ENCODE results near the gene FCRL4. TPM values are rescaled to one million over a fixed set of nuclear protein-coding genes. Genes with fewer than 3 reads are reported as not detected.

FCRL4 gene
- total RNA-seq, 1 experiment from 2014 or later = not detected

GRCh38 chr1:157577420-157577819 lies 20.5 kb downstream of the FCRL4 start:
- no peak overlapping the region for H2BK12ac ChIP-seq (ENCODE audit: insufficient read length, low read depth, low read length)
- no peaks in the 10 kb centered on the region for H3K23me2 ChIP-seq (ENCODE audit: insufficient read length, low read depth, low read length, poor library complexity, severe bottlenecking)
- no peak overlapping the region for H2AFZ ChIP-seq (ENCODE audit: low read length)
- no peak overlapping the region for H3K4ac ChIP-seq (ENCODE audit: low read depth, low read length)
- H3K18ac ChIP-seq (ENCODE audit: insufficient read length, low read depth, low read length) = no peak overlapping the region
- H3K27ac ChIP-seq (ENCODE audit: insufficient read length, low read depth, low read length) = no peak overlapping the region
- TF ChIP-seq CTCF (conservative IDR thresholded peaks at IDR 0.05) = no peak
- no peak overlapping the region for H3K4me3 Mint-ChIP-seq
- no peaks in the 10 kb centered on the region; a peak in 1 of 5 replicates for H3K9me3 Mint-ChIP-seq
- H3K4me1 Mint-ChIP-seq = peaks cover 11 to 17% of the 10 kb centered on the region in 2 experiments
- H2BK20ac ChIP-seq (ENCODE audit: low read depth, low read length, poor library complexity, severe bottlenecking) = no peak overlapping the region
- H3K27me3 ChIP-seq (ENCODE audit: insufficient read depth, low read length) = no peaks in the 10 kb centered on the region
- no peak overlapping the region for H3K14ac ChIP-seq (ENCODE audit: insufficient read depth, low read length)
- H3K9me3 ChIP-seq (ENCODE audit: control insufficient read depth, low read depth, low read length) = no peaks in the 10 kb centered on the region
- no peaks in the 10 kb centered on the region for H3K4me1 ChIP-seq (ENCODE audit: insufficient read depth, low read length)
- no peak overlapping the region for H4K8ac ChIP-seq (replicated peaks; ENCODE audit: insufficient read length, low read depth, low read length)
- no peak for DNase-seq
- no peak overlapping the region for H4K91ac ChIP-seq (ENCODE audit: insufficient read length, low read depth, low read length)
- H2BK5ac ChIP-seq (ENCODE audit: insufficient read length, low read length) = no peak overlapping the region
- H3K9ac ChIP-seq (ENCODE audit: extremely low read depth, insufficient read length, low read length) = no peak overlapping the region
- no peak overlapping the region for H3K56ac ChIP-seq (ENCODE audit: insufficient read length, low read depth, low read length)
- H3T11ph ChIP-seq (ENCODE audit: low read length) = no peak overlapping the region
- no peak overlapping the region for H3K4me2 ChIP-seq (ENCODE audit: insufficient read depth, insufficient read length, low read length)
- H2BK120ac ChIP-seq (ENCODE audit: low read depth, low read length, poor library complexity, severe bottlenecking) = no peak overlapping the region
- H3K23ac ChIP-seq (ENCODE audit: insufficient read length, low read depth, low read length) = no peak overlapping the region
- H3K79me1 ChIP-seq (ENCODE audit: insufficient read depth, low read depth, low read length, poor library complexity, severe bottlenecking) = no peaks in the 10 kb centered on the region
- no peak overlapping the region for H2AK5ac ChIP-seq (ENCODE audit: insufficient read length, low read length)
- H3K36me3 Mint-ChIP-seq (ENCODE audit: insufficient read depth in 1 of 3, low read depth in 3 of 3) = no peaks in the 10 kb centered on the region
- H4K5ac ChIP-seq (ENCODE audit: insufficient read length, low read depth, low read length) = no peak overlapping the region
- WGBS (ENCODE audit: extremely low coverage, insufficient read length, low lambda C conversion rate) = no CpG with 5 or more reads among the region's 3 CpGs
- no peaks in the 10 kb centered on the region for H3K79me2 ChIP-seq (ENCODE audit: insufficient read depth, low read length)
- H3K27me3 Mint-ChIP-seq (ENCODE audit: low read depth) = no peaks in the 10 kb centered on the region; the same call in none of the 2 replicates
- no peaks in the 10 kb centered on the region for H4K20me1 ChIP-seq (ENCODE audit: control insufficient read depth, insufficient read depth, insufficient read length)
- H2BK15ac ChIP-seq (ENCODE audit: low read depth, low read length) = no peak overlapping the region
- no peak overlapping the region for H3K27ac Mint-ChIP-seq
